ENCODE measurements around the gene CFAP20DC. TPM values are rescaled to one million over a fixed set of nuclear protein-coding genes. Genes with fewer than 3 reads are reported as not detected.

CFAP20DC gene
- total RNA-seq, 1 experiment from 2014 or later = 2.8 TPM

- Mint-ChIP-seq H3K27ac (ENCODE audit: unreplicated experiment) (no peak overlapping the region), H3K4me3 (ENCODE audit: unreplicated experiment) (no peak overlapping the region)
- POLR2A ChIA-PET = interaction anchor here (0.7 kb wide), 1 partner anchor 662 kb away, joined by 3 read pairs; no protein-coding TSS in a partner anchor
Observed at GRCh38 chr3:58994746-58995330, 55.0 kb downstream of the CFAP20DC start.

GRCh38 chr3:58993547-58993946 is 56.3 kb downstream of the CFAP20DC start:
- H3K9me3 ChIP-seq = no peaks in the 10 kb centered on the region
- Mint-ChIP-seq H3K27ac (ENCODE audit: unreplicated experiment) (no peak overlapping the region), H3K9me3 (ENCODE audit: unreplicated experiment) (no peaks in the 10 kb centered on the region), H3K4me3 (ENCODE audit: unreplicated experiment) (no peak overlapping the region), H3K4me1 (ENCODE audit: low read depth, unreplicated experiment) (no peaks in the 10 kb centered on the region), H3K36me3 (ENCODE audit: insufficient read depth, unreplicated experiment) (no peaks in the 10 kb centered on the region), H3K27me3 (ENCODE audit: insufficient read depth, unreplicated experiment) (no peaks in the 10 kb centered on the region)
- no peaks in the 10 kb centered on the region for H3K36me3 ChIP-seq (ENCODE audit: control insufficient read depth, insufficient read depth, low read length)
- no peaks in the 10 kb centered on the region for H3K4me1 ChIP-seq
- ChIA-PET POLR2A (no interaction called here), CTCF (no interaction called here)
- no peaks in the 10 kb centered on the region for H3K27me3 ChIP-seq (replicated peaks; ENCODE audit: control insufficient read depth, insufficient read depth, low read length)
- TF ChIP-seq CTCF (IDR thresholded peaks at IDR 0.05; ENCODE audit: insufficient read depth in 1 of 2, low read depth in 1 of 2, low read length in 1 of 2, severe bottlenecking in 1 of 2, unreplicated experiment in 1 of 2) = no peak
- no TSS peak for BruUV-seq (replicated peaks)
- H3K4me3 ChIP-seq (ENCODE audit: low read depth, low read length) = no peak overlapping the region
- DNase-seq = no peak
- intact Hi-C loops (cut with micrococcal nuclease; ENCODE audit: unreplicated experiment) = no loop called here

More at GRCh38 chr3:58994746-58995330, 55.0 kb downstream of the CFAP20DC start:
- Mint-ChIP-seq H3K36me3 (ENCODE audit: insufficient read depth, unreplicated experiment) (no peaks in the 10 kb centered on the region), H3K27me3 (ENCODE audit: insufficient read depth, unreplicated experiment) (no peaks in the 10 kb centered on the region), H3K4me1 (ENCODE audit: low read depth, unreplicated experiment) (no peaks in the 10 kb centered on the region), H3K9me3 (ENCODE audit: unreplicated experiment) (no peaks in the 10 kb centered on the region)
- intact Hi-C loops (cut with micrococcal nuclease; ENCODE audit: unreplicated experiment) = loop anchor here (1.0 to 2.0 kb wide), 3 partner anchors 57 to 862 kb away; no protein-coding TSS in a partner anchor
- TF ChIP-seq CTCF (IDR thresholded peaks at IDR 0.05; ENCODE audit: insufficient read depth in 1 of 2, low read depth in 1 of 2, low read length in 1 of 2, severe bottlenecking in 1 of 2, unreplicated experiment in 1 of 2) = peak; percentile 63 to 80
- Histone ChIP-seq H3K9me3 (no peaks in the 10 kb centered on the region), H3K4me3 (ENCODE audit: low read depth, low read length) (no peak overlapping the region), H3K27me3 (replicated peaks; ENCODE audit: control insufficient read depth, insufficient read depth, low read length) (no peaks in the 10 kb centered on the region), H3K4me1 (no peaks in the 10 kb centered on the region), H3K36me3 (ENCODE audit: control insufficient read depth, insufficient read depth, low read length) (no peaks in the 10 kb centered on the region)
- CTCF ChIA-PET = interaction anchor here (0.7 to 1.1 kb wide), 3 partner anchors 12 to 58 kb away, joined by 3 to 8 read pairs (median 3); no protein-coding TSS in a partner anchor
- no TSS peak for BruUV-seq (replicated peaks)
- DNase-seq = peak; percentile 43 to 63

- Histone ChIP-seq H3K4me3 (ENCODE audit: low read depth, low read length) (no peak overlapping the region), H3K9me3 (no peaks in the 10 kb centered on the region), H3K4me1 (no peaks in the 10 kb centered on the region), H3K36me3 (ENCODE audit: control insufficient read depth, insufficient read depth, low read length) (no peaks in the 10 kb centered on the region), H3K27me3 (replicated peaks; ENCODE audit: control insufficient read depth, insufficient read depth, low read length) (no peaks in the 10 kb centered on the region)
- TF ChIP-seq CTCF (IDR thresholded peaks at IDR 0.05; ENCODE audit: insufficient read depth in 1 of 2, low read depth in 1 of 2, low read length in 1 of 2, severe bottlenecking in 1 of 2, unreplicated experiment in 1 of 2) = no peak
- ChIA-PET POLR2A (no interaction called here), CTCF (no interaction called here)
- Mint-ChIP-seq H3K4me1 (ENCODE audit: low read depth, unreplicated experiment) (no peaks in the 10 kb centered on the region), H3K36me3 (ENCODE audit: insufficient read depth, unreplicated experiment) (no peaks in the 10 kb centered on the region), H3K9me3 (ENCODE audit: unreplicated experiment) (no peaks in the 10 kb centered on the region), H3K27ac (ENCODE audit: unreplicated experiment) (no peak overlapping the region), H3K27me3 (ENCODE audit: insufficient read depth, unreplicated experiment) (peaks cover 3% of the 10 kb centered on the region), H3K4me3 (ENCODE audit: unreplicated experiment) (no peak overlapping the region)
- intact Hi-C loops (cut with micrococcal nuclease; ENCODE audit: unreplicated experiment) = no loop called here
- DNase-seq = no peak
- no TSS peak for BruUV-seq (replicated peaks)
Observed at GRCh38 chr3:58991623-58992022, 58.2 kb downstream of the CFAP20DC start.
